GM12878 (cell line): ENCODE measurements around the gene DNAH17. TPM values are rescaled to one million over a fixed set of nuclear protein-coding genes. Genes with fewer than 3 reads are reported as not detected.

Source experiments
- MLLT1 ChIP-seq: fragments of 450-650 bp; IDR thresholded peaks from 2 replicates; pipeline ENCODE4 v1.6.1; 2016; ENCODE audit warnings: mild to moderate bottlenecking
- SKIL ChIP-seq: fragments of 450-650 bp; IDR thresholded peaks from 2 replicates; pipeline ENCODE4 v1.6.1; 2017; ENCODE audit warnings: mild to moderate bottlenecking, low read depth, inconsistent platforms; ENCODE audit not compliant: poor library complexity, severe bottlenecking
- polyA plus RNA-seq, 11 experiments: library from polyadenylated mRNA; depleted of rRNA in 4 of 11; unstranded in 6 of 11; stranded (reverse) in 5 of 11; fragments of >200 nt; fragmentation: Nextera tagmentation in 4 of 11; fragmentation: Illumina TruSeq in 1 of 11; extraction: Ambion mirVana in 4 of 11; extraction: Trizol in 1 of 11; gene quantifications; 1 replicate in 1 of 11; 2 replicates in 10 of 11; pipeline versions ENCODE4 v1.2.1 to v1.2.3, GENCODE V29; 2011 to 2016; ENCODE audit warnings: inconsistent platforms in 2 of 11, missing spikeins in 2 of 11, low read depth in 1 of 11
- total RNA-seq, 4 experiments: library from RNA; depleted of rRNA in 3 of 4; stranded (reverse); fragments of >200 nt in 3 of 4; fragmentation: Illumina TruSeq in 1 of 4; extraction: Trizol in 1 of 4; gene quantifications; 2 replicates each; pipeline versions ENCODE4 v1.2.1 to v1.2.3, GENCODE V29; 2013 to 2021
- TF ChIP-seq, protein P1 (sequence below): IDR thresholded peaks from 2 replicates; pipeline ENCODE4 v1.6.1; 2012; ENCODE audit warnings: improper control_type of control experiment, low read depth, low read length; ENCODE audit not compliant: insufficient replicate concordance

Gene DNAH17
- total and polyA plus RNA-seq, 10 of the 15 experiments (the other 5 are each of a cell fraction or from before 2014, with no cell fraction given), result 0.16 to 2.9 (median 0.56) TPM

- TF ChIP-seq, protein P1, sequence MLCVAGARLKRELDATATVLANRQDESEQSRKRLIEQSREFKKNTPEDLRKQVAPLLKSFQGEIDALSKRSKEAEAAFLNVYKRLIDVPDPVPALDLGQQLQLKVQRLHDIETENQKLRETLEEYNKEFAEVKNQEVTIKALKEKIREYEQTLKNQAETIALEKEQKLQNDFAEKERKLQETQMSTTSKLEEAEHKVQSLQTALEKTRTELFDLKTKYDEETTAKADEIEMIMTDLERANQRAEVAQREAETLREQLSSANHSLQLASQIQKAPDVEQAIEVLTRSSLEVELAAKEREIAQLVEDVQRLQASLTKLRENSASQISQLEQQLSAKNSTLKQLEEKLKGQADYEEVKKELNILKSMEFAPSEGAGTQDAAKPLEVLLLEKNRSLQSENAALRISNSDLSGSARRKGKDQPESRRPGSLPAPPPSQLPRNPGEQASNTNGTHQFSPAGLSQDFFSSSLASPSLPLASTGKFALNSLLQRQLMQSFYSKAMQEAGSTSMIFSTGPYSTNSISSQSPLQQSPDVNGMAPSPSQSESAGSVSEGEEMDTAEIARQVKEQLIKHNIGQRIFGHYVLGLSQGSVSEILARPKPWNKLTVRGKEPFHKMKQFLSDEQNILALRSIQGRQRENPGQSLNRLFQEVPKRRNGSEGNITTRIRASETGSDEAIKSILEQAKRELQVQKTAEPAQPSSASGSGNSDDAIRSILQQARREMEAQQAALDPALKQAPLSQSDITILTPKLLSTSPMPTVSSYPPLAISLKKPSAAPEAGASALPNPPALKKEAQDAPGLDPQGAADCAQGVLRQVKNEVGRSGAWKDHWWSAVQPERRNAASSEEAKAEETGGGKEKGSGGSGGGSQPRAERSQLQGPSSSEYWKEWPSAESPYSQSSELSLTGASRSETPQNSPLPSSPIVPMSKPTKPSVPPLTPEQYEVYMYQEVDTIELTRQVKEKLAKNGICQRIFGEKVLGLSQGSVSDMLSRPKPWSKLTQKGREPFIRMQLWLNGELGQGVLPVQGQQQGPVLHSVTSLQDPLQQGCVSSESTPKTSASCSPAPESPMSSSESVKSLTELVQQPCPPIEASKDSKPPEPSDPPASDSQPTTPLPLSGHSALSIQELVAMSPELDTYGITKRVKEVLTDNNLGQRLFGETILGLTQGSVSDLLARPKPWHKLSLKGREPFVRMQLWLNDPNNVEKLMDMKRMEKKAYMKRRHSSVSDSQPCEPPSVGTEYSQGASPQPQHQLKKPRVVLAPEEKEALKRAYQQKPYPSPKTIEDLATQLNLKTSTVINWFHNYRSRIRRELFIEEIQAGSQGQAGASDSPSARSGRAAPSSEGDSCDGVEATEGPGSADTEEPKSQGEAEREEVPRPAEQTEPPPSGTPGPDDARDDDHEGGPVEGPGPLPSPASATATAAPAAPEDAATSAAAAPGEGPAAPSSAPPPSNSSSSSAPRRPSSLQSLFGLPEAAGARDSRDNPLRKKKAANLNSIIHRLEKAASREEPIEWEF, result no peak
- TF ChIP-seq SKIL, result no peak
- no peak for TF ChIP-seq MLLT1
These were observed 202.4 kb downstream of the DNAH17 start (continued) for GRCh38 chr17:78374631-78375274.
